Erythroblast (primary cell): Measurements from ENCODE around the gene MYO9B.

Experiments
- GATA1 ChIP-seq: IDR thresholded peaks from 2 replicates; pipeline ENCODE4 v1.6.1; 2011; ENCODE audit warnings: low read depth, mild to moderate bottlenecking, control low read depth, low read length, moderate library complexity
- POLR2A ChIP-seq: IDR thresholded peaks from 2 replicates; pipeline ENCODE4 v1.6.1; 2011; ENCODE audit warnings: mild to moderate bottlenecking, low read length

DNA sequence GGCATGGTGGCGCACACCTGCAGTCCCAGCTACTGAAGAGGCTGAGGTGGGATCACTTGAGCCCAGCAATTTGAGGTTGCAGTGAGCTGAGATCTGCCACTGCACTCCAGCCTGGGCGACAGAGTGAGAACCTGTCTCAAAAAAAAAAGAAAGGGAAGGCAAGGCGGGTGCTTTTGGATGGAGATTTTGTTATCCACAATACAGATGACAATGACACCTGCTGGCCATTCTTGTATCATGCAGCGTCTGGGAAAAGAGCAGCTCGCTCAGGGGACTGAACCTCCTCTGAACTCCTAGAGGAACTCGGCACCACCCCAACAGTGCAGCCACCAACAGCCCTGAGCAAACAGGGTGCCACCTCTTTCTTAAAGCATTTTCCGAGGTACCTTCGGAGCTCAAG, 23.1 kb upstream of the MYO9B start:
- TF ChIP-seq POLR2A (no peak), GATA1 (no peak)
